B cell (primary cell): ENCODE results near the gene DENND1A.

Experiments
- EZH2 ChIP-seq: IDR thresholded peaks from 2 replicates; pipeline ENCODE4 v1.6.1; 2012; ENCODE audit warnings: borderline replicate concordance, low read depth, mild to moderate bottlenecking, moderate library complexity, low read length; ENCODE audit not compliant: insufficient read depth, poor library complexity, severe bottlenecking
- TF ChIP-seq, protein P1 (sequence below): fragments of 200-600 bp; IDR thresholded peaks from one replicate; pipeline ENCODE4 v1.8.0; 2022; ENCODE audit warnings: antibody characterized with exemption, mild to moderate bottlenecking

DNA sequence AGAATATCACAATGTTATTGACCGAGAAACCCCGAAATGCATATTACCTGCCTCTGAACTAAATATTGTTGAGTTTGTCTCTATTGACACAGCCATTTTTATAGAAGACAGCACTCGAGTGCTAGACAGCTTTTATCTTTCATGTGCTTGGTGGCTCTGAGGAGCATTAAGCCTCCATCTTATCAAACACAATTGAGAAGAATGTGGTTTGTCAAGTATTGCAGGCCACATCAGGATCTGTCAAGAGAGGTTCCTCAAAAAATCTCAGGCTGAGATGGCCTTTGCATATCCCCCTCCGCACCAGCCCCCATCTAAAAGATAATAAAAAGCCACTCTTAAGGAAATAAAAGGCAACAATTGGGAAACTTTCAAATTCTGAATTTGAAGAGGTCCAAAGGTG, 284.8 kb downstream of the DENND1A start:
- TF ChIP-seq, protein P1, sequence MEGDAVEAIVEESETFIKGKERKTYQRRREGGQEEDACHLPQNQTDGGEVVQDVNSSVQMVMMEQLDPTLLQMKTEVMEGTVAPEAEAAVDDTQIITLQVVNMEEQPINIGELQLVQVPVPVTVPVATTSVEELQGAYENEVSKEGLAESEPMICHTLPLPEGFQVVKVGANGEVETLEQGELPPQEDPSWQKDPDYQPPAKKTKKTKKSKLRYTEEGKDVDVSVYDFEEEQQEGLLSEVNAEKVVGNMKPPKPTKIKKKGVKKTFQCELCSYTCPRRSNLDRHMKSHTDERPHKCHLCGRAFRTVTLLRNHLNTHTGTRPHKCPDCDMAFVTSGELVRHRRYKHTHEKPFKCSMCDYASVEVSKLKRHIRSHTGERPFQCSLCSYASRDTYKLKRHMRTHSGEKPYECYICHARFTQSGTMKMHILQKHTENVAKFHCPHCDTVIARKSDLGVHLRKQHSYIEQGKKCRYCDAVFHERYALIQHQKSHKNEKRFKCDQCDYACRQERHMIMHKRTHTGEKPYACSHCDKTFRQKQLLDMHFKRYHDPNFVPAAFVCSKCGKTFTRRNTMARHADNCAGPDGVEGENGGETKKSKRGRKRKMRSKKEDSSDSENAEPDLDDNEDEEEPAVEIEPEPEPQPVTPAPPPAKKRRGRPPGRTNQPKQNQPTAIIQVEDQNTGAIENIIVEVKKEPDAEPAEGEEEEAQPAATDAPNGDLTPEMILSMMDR: no peak
- TF ChIP-seq EZH2: no peak
